ENCODE results near the gene DERL2. TPM values are rescaled to one million over a fixed set of nuclear protein-coding genes. Genes with fewer than 3 reads are reported as not detected.
"Not testable (repeated sequence)": the region's sequence is repeated elsewhere in the genome, so short reads cannot be mapped to it uniquely, and the experiment has no call there.

The DERL2 gene
- total RNA-seq, 1 donor: 45.3 TPM

DNA sequence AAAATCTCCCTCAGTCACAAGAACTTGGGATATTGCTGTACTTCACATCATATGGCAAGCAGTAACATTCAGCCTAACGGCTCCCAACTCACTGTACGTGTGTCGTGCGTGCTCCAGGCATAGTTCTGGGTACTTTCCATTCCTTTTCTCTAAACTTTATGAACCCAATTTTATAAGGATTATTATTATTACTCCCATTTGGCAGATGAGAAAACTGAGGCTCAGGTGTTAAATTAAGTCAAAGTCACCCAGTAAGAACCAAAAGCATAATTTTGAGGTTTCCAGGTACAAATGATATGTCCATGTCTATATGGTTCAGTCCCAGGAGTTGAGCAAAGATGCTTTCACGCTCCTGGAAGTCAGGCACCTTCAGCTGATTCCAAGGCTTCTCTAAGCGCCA, 42.2 kb downstream of the DERL2 start:
- no peak for DNase-seq (ENCODE audit: low read depth)
- TF ChIP-seq, protein P1, sequence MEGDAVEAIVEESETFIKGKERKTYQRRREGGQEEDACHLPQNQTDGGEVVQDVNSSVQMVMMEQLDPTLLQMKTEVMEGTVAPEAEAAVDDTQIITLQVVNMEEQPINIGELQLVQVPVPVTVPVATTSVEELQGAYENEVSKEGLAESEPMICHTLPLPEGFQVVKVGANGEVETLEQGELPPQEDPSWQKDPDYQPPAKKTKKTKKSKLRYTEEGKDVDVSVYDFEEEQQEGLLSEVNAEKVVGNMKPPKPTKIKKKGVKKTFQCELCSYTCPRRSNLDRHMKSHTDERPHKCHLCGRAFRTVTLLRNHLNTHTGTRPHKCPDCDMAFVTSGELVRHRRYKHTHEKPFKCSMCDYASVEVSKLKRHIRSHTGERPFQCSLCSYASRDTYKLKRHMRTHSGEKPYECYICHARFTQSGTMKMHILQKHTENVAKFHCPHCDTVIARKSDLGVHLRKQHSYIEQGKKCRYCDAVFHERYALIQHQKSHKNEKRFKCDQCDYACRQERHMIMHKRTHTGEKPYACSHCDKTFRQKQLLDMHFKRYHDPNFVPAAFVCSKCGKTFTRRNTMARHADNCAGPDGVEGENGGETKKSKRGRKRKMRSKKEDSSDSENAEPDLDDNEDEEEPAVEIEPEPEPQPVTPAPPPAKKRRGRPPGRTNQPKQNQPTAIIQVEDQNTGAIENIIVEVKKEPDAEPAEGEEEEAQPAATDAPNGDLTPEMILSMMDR (IDR thresholded peaks at IDR 0.05; ENCODE audit: insufficient read depth, low read depth, low read length): no peak
- H3K4me3 ChIP-seq (ENCODE audit: low read depth, low read length): no peak overlapping the region

- DNase-seq (ENCODE audit: low read depth): no peak
- H3K4me3 ChIP-seq (ENCODE audit: low read depth, low read length): peak overlapping the region; percentile 33
- TF ChIP-seq, protein P1 (IDR thresholded peaks at IDR 0.05; ENCODE audit: insufficient read depth, low read depth, low read length): no peak
Observed at GRCh38 chr17:5439446-5439764, 46.6 kb downstream of the DERL2 start.

- TF ChIP-seq, protein P1 (IDR thresholded peaks at IDR 0.05; ENCODE audit: insufficient read depth, low read depth, low read length): peak; percentile 96
- DNase-seq (ENCODE audit: low read depth): peak; percentile 94
- H3K4me3 ChIP-seq (ENCODE audit: low read depth, low read length): peak within 1 kb of the TSS; percentile 77
Observed at GRCh38 chr17:5438716-5439445, 47.1 kb downstream of the DERL2 start, which contains the start of gene C1QBP. Gene C1QBP (minus strand): TSS chr17:5439155. CDS start chr17:5439073, 82 bp downstream.

DNA sequence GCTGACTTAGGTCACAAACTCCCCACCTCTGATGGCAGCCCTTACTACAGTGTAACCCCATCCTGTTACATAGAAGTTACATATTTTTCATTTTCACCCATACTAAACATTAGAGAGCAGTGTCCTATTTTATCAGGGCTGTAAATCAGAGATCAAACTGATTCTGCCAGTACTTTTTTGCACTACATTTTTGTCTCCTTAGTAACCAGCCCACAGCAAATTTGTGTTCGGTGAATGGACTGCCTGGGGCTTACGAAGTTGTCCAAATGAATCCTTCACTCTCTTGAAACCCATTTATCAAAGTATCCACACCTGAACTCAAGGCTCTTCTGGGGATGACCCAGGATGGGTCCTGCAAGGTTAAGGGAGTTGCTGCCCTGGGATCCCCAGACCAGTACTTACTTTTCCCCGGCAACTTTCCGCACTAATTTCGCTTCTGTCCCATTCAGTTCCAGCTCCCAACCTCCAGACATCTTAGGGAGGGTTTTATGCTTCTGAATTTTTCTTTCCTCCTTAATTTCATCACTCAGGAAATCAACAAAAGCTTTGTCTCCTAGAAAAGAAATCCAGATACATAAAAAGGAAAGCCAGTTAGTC, 48.2 kb downstream of the DERL2 start:
- peak overlapping the region; percentile 77 for H3K4me3 ChIP-seq (ENCODE audit: low read depth, low read length)
- TF ChIP-seq, protein P1 (IDR thresholded peaks at IDR 0.05; ENCODE audit: insufficient read depth, low read depth, low read length): no peak
- peak; percentile 54 for DNase-seq (ENCODE audit: low read depth)

DNA sequence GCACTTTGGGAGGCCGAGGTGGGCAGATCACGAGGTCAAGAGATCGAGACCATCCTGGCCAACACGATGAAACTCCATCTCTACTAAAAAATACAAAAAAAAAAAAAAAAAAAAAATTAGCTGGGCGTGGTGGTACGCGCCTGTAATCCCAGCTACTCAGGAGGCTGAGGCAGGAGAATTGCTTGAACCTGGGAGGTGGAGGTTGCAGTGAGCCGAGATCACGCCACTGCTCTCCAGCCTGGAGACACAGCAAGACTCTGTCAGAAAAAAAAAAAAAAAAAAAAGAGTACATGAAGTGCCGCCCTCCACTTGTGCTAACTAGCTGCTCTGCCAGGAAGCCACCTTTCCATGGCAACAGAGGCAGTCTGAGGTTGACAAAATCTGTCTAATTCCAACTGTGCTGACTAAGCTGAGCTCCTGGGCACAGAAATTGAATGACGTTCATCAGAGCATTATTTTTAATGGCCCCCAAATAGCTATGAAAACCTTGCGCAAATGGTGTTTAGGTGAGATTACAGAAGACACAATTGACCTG, 50.1 kb downstream of the DERL2 start:
- H3K4me3 ChIP-seq (ENCODE audit: low read depth, low read length); DNase-seq (ENCODE audit: low read depth): not testable (repeated sequence)

DNA sequence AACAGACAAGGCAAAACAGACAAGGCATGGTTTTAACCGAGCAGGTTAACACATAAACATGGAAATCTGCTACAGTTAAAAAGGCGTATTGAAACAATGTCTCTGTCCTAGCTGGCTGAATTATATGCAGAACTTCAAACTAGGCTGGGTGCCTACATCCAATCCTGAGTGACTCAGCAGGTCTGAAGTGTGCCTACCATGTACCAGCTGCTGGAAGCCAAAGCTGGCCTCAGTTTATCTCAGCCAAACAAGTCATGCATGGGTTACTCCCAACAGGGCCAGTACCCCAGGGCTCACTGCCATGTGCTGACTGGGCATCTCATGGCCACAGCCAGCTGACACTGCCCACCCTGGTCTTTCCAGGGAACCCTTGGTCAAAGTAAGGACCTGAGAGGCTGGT, 51.0 kb downstream of the DERL2 start:
- TF ChIP-seq, protein P1 (IDR thresholded peaks at IDR 0.05; ENCODE audit: insufficient read depth, low read depth, low read length): no peak
- no peak overlapping the region for H3K4me3 ChIP-seq (ENCODE audit: low read depth, low read length)
- no peak for DNase-seq (ENCODE audit: low read depth)

DNA sequence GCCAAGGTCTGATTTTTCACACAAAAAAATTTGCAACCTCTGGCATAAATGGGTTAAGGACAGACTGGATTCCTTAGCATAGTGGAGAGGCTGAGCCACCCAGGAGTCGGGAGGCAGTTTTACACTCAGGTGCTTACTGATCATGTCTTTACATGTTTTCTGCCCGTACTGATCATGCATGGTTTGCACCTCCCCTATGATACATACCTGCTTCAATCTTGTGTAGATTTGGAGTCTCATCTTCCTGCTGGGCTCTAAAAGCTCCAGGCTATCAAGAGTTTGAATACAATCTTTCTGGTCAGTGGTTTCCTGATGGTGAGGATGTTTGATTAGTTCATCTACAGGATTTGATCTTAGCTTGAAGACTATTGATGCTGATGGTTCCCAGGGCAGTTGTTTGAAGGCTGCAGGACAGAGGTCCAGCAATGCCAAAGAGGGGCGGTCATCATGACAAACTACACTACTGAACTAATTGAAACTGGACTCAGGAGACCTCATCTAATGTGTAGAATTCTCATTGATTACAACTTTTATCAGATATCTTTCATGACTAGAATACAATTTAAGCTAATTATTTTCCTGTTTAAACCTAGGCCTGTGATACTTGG, 53.9 kb downstream of the DERL2 start:
- DNase-seq (ENCODE audit: low read depth): no peak
- no peak overlapping the region for H3K4me3 ChIP-seq (ENCODE audit: low read depth, low read length)
- TF ChIP-seq, protein P1 (IDR thresholded peaks at IDR 0.05; ENCODE audit: insufficient read depth, low read depth, low read length): no peak

DNA sequence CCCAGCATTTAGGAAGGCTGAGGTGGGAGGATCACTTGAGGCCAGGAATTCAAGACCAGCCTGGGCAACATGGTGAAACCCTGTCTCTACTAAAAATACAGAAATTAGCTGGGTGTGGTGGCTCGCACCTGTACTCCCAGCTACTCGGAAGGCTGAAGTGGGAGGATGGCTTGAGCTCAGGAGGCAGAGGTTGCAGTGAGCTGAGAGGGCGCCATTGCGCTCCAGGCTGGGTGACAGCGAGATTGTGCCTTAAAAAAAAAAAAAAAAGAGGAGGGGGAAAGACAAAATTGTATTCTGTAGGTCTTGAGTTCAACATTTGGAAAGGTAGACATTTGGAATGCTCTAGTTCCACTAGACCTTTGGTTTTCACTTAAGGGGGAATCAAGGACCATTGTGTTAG, 54.7 kb downstream of the DERL2 start:
- not testable (repeated sequence) for H3K4me3 ChIP-seq (ENCODE audit: low read depth, low read length); DNase-seq (ENCODE audit: low read depth)

Data from fibroblast of villous mesenchyme (primary cell).